Right lobe of liver (tissue), 4 donors: ENCODE results near the gene JUNB.

Experiments used
- POLR2A ChIP-seq: fragments of 450-650 bp; IDR thresholded peaks from one replicate; pipeline ENCODE4 v1.6.1; 2017; ENCODE audit warnings: antibody characterized with exemption, mild to moderate bottlenecking
- TF ChIP-seq, protein P1 (sequence below), 4 donors: fragments of 200-600 bp in 3 of 4; fragments of 450-650 bp in 1 of 4; IDR thresholded peaks; one replicate each; pipeline versions ENCODE4 v1.5.1 to v1.8.0; 2016 to 2022; ENCODE audit warnings: antibody characterized with exemption in 4 of 4, mild to moderate bottlenecking in 2 of 4
- donor health status: DM: no; HTN: no; CAD: no.
- donor health status: DM: no; HTN: no; CAD: no.
- donor health status: DM: no; HTN: yes; CAD: no.

DNA sequence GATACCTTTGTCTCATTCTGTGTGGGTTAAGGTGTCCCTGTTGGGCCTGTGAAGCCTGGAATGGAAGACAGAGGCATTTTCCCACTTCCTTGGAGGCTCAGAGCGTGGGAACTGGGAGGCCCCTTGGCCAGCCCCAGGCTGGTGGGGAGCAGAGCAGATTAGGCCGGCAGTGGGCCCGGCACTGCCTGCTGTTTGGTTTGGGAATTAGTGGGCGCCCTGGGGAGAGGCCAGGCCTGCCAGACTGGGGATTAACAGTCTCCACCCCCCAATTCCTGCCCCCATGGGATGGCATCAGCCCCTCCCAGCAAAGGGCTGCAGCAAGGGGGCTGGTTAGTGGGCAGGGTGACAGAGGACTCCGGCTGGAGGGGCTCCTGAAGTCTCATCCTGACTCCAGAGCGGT lies 42.8 kb upstream of the JUNB start:
- no peak for TF ChIP-seq POLR2A
- TF ChIP-seq, protein P1, sequence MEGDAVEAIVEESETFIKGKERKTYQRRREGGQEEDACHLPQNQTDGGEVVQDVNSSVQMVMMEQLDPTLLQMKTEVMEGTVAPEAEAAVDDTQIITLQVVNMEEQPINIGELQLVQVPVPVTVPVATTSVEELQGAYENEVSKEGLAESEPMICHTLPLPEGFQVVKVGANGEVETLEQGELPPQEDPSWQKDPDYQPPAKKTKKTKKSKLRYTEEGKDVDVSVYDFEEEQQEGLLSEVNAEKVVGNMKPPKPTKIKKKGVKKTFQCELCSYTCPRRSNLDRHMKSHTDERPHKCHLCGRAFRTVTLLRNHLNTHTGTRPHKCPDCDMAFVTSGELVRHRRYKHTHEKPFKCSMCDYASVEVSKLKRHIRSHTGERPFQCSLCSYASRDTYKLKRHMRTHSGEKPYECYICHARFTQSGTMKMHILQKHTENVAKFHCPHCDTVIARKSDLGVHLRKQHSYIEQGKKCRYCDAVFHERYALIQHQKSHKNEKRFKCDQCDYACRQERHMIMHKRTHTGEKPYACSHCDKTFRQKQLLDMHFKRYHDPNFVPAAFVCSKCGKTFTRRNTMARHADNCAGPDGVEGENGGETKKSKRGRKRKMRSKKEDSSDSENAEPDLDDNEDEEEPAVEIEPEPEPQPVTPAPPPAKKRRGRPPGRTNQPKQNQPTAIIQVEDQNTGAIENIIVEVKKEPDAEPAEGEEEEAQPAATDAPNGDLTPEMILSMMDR (IDR thresholded peaks at IDR 0.05) = no peak
